Transverse colon (tissue), 4 donors: ENCODE data around the gene MRPS14. TPM values are rescaled to one million over a fixed set of nuclear protein-coding genes. Genes with fewer than 3 reads are reported as not detected.

ENCODE experiments used
- DNase-seq: peaks from one replicate; pipeline ENCODE4 v3.0.0-alpha.2; 2019
- H3K27ac ChIP-seq, 4 donors: fragments of 200-600 bp; sonication (generic); 2 replicates each; pipeline ENCODE4 v1.5.1; 2016 to 2018; ENCODE audit warnings: inconsistent platforms in 4 of 4
- H3K27me3 ChIP-seq: fragments of 200-600 bp; sonication (generic); 2 replicates; pipeline ENCODE4 v1.5.1; 2017; ENCODE audit warnings: inconsistent platforms
- H3K36me3 ChIP-seq, 4 donors: fragments of 200-600 bp; sonication (generic); 2 replicates each; pipeline ENCODE4 v1.5.1; 2017 to 2019; ENCODE audit warnings: inconsistent platforms in 4 of 4
- H3K4me1 ChIP-seq, 4 donors: fragments of 200-600 bp; sonication (generic); 2 replicates each; pipeline ENCODE4 v1.5.1; 2017 to 2020; ENCODE audit warnings: inconsistent platforms in 4 of 4
- H3K4me3 ChIP-seq, 4 donors: fragments of 200-600 bp; sonication (generic); 1 replicate in 1 of 4; 2 replicates in 3 of 4; pipeline versions ENCODE4 v1.5.1 to v1.6.1; 2017 to 2019; ENCODE audit warnings: inconsistent platforms in 4 of 4
- H3K9me3 ChIP-seq, 2 donors: fragments of 200-600 bp; sonication (generic); 2 replicates each; pipeline ENCODE4 v1.5.1; 2017 to 2019; ENCODE audit warnings: inconsistent platforms in 2 of 2
- EP300 ChIP-seq: sonication (generic); formaldehyde crosslinking; IDR thresholded peaks from one replicate; pipeline ENCODE4 v1.6.1; 2017; ENCODE audit warnings: antibody characterized with exemption, low read depth
- POLR2A ChIP-seq: fragments of 450-650 bp; IDR thresholded peaks from one replicate; pipeline ENCODE4 v1.6.1; 2016; ENCODE audit warnings: antibody characterized with exemption, mild to moderate bottlenecking, moderate library complexity
- POLR2AphosphoS5 ChIP-seq, 3 donors: sonication (generic); formaldehyde crosslinking; IDR thresholded peaks; one replicate each; pipeline ENCODE4 v1.6.1; 2016; ENCODE audit warnings: antibody characterized with exemption in 3 of 3
- WGBS, 2 donors: methylation state at CpG; one replicate each; pipeline ENCODE4 v1.1.5; 2018; ENCODE audit warnings: low coverage in 1 of 2; 5-methylcytosine and 5-hydroxymethylcytosine counted together
- in situ Hi-C, 4 donors: fragments of 200-750 bp; cut with MboI; loops; one replicate each; pipeline versions ENCODE4 v1.15.0 to v1.15.1; 2017; ENCODE audit warnings: low sequenced_read_pairs in 3 of 4, low pct_ligation_motif_present in 1 of 4, low pct_unique_long_range_greater_than_20kb in 1 of 4
- intact Hi-C: fragments of 100-400 bp; cut with DNase I; formaldehyde crosslinking; loops from one replicate; pipeline ENCODE4 v1.15.1; 2023; ENCODE audit warnings: low total_unique reads
- total RNA-seq, 4 donors: library from RNA; depleted of rRNA; stranded (reverse); fragments of >200 nt; gene quantifications; one replicate each; pipeline ENCODE4 v1.1.0, GENCODE V29; 2016
- TF ChIP-seq, protein P1 (sequence below), 5 experiments: fragments of 200-600 bp in 3 of 5; fragments of 450-650 bp in 2 of 5; sonication (generic) in 3 of 5; IDR thresholded peaks; 1 replicate in 2 of 5; 2 replicates in 3 of 5; pipeline ENCODE4 v1.5.1; 2016 to 2017; ENCODE audit warnings: antibody characterized with exemption in 5 of 5, inconsistent platforms in 3 of 5, mild to moderate bottlenecking in 2 of 5, moderate library complexity in 1 of 5

Gene MRPS14
- total RNA-seq, 4 donors from 2014 or later: 3.2 to 21.0 (median 13.0) TPM

DNA sequence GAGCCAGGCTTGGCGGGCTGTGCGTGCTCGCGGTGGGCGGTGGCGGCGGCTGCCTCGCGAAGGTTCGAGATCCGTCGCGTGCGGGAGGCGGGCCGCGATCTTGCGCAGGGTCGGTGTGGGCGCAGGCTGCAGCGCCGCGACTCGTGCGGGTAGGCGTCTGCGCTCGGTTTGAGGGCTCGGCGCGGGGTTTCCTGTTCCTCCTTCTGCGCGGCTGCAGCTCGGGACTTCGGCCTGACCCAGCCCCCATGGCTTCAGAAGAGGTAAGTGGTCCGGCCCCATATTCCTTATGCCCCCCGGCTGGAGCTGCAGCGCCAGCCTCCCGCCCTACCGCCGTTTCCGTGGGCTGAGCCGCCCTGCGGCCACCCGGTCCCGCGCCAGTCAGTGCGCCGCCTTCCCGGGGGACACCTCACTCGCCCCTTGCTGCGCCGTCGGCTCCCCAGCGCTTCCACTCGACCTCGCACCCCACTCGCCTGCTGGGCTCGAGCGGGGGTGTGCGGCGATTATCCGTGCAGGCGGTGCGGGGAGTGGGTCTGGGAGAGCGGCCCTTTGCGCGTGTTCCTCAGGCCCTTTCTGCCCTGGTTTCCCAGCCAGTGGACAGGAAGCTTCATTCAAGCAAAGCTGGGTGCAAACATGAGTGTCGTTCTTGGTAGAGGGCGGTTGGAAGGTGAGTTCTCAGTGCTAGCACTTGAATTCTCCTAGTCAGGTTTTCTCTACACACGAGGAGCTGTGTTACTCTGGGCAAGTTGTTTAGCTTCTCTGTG, 23.1 kb downstream of the MRPS14 start, which contains the start of gene CACYBP:
CACYBP (plus strand) TSS at position 12 of the 761 bp plus-strand sequence; CDS start at position 246, 234 bp downstream.
- WGBS, 2 donors: 0% methylated on average over 52 of the region's 71 CpGs; no CpG with 5 or more reads in 1 of the 2 donors
- Histone ChIP-seq H3K4me3 (peak within 1 kb of the TSS; percentile 43 to 86 (median 80)), H3K27me3 (no peaks in the 10 kb centered on the region), H3K4me1 (peaks cover 12 to 57% (median 23%) of the 10 kb centered on the region in 4 donors), H3K9me3 (no peaks in the 10 kb centered on the region), H3K36me3 (no peaks in the 10 kb centered on the region), H3K27ac (peak within 1 kb of the TSS; percentile 90 to 99 (median 98))
- in situ Hi-C loops: loop anchor here in 1 of 4 donors (25.0 kb wide), 1 partner anchor 738 kb away; no protein-coding TSS in a partner anchor
- intact Hi-C loops: no loop called here
- DNase-seq: no peak
- TF ChIP-seq POLR2AphosphoS5 (IDR thresholded peaks at IDR 0.05): peak; percentile 0 to 86 (median 5)
- TF ChIP-seq, protein P1, sequence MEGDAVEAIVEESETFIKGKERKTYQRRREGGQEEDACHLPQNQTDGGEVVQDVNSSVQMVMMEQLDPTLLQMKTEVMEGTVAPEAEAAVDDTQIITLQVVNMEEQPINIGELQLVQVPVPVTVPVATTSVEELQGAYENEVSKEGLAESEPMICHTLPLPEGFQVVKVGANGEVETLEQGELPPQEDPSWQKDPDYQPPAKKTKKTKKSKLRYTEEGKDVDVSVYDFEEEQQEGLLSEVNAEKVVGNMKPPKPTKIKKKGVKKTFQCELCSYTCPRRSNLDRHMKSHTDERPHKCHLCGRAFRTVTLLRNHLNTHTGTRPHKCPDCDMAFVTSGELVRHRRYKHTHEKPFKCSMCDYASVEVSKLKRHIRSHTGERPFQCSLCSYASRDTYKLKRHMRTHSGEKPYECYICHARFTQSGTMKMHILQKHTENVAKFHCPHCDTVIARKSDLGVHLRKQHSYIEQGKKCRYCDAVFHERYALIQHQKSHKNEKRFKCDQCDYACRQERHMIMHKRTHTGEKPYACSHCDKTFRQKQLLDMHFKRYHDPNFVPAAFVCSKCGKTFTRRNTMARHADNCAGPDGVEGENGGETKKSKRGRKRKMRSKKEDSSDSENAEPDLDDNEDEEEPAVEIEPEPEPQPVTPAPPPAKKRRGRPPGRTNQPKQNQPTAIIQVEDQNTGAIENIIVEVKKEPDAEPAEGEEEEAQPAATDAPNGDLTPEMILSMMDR (IDR thresholded peaks at IDR 0.05): peak in 1 of 5 experiments; percentile 3
- no peak for TF ChIP-seq EP300

DNA sequence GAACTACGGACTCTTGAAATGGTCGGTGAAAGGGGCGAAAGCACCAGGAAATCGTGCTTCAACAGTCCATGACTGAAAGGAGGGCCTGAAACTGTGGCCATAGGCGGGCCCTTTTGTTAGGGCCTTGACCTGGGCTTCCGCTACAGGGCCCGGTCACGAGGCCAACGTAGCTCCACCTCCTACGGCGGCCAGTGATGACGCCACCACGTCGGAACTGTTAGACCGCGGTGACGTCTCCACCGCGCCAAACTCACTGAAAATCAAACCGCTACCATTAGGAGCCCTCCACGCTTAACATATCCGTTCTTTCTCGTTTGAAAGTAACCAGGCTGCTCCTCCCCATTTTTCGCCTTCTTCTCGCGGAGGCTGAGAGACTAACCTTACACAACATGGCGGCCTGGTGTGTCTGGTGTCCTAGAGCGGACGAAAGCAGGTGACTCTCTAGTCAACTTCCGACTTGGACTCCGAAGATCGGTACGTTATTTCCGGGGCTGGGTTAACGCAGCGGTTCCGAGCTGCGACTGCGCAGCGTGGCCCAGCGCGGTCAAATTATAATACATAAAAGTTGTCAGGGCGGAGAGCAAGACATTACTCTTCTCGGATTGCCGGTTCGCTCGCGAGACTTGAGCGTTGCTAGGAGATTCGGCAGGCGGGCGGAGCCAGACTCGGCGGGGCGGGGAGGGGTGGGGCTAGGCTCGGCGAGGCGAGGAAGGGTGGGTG, 23.8 kb downstream of the MRPS14 start:
- intact Hi-C loops (no loop called here), in situ Hi-C loops (loop anchor here in 1 of 4 donors (25.0 kb wide), 1 partner anchor 737 kb away; no protein-coding TSS in a partner anchor)
- TF ChIP-seq POLR2A (peak; percentile 96), EP300 (no peak), POLR2AphosphoS5 (IDR thresholded peaks at IDR 0.05) (peak; percentile 89 to 93 (median 92))
- H3K4me3 ChIP-seq: peak overlapping the region; percentile 36 to 86 (median 80)
- no peaks in the 10 kb centered on the region for H3K27me3 ChIP-seq
- H3K9me3 ChIP-seq: no peaks in the 10 kb centered on the region
- H3K4me1 ChIP-seq: peaks cover 12 to 57% (median 23%) of the 10 kb centered on the region in 4 donors
- no peaks in the 10 kb centered on the region for H3K36me3 ChIP-seq
- peak overlapping the region; percentile 90 to 99 (median 98) for H3K27ac ChIP-seq
- 1% methylated on average over 58 of the region's 58 CpGs; no CpG with 5 or more reads in 1 of the 2 donors for WGBS, 2 donors
- DNase-seq: peak; percentile 98

DNA sequence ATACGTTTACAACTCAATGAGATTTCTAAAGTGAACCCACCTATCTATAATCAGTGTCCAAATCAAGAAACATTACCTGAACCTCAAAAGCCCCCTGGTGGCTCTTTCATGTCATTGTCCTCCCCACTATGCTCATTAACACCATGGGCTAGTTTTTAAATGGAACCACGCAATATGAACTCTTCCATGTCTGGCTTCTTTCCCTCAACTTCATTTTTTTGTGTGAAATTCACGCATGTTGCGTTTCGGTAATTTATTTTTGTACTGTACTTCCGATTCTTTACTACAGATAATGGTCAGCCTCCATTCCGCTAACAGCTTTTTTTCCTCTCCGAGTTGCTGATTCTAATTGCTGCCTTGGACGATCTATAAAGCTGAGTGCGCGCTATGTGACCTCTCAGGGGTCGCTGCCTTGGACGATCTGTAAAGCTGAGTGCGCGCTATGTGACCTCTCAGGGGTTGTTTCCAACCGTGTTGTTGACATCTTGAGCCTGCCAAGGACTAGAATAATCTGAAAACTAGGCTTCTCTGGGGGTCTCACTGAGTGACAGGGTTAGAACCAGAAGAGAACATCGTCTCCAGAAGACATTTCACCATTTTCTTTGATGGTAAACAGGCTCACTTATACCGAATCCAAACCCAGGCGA, 24.5 kb downstream of the MRPS14 start:
- TF ChIP-seq, protein P1 (IDR thresholded peaks at IDR 0.05): peak; percentile 77 to 91 (median 84)
- no peak for TF ChIP-seq EP300
- no peak for TF ChIP-seq POLR2AphosphoS5 (IDR thresholded peaks at IDR 0.05)
- no peak for TF ChIP-seq POLR2A
- peak; percentile 40 for DNase-seq
- Histone ChIP-seq H3K4me3 (peak overlapping the region; percentile 36 to 86 (median 64)), H3K9me3 (no peaks in the 10 kb centered on the region), H3K4me1 (peaks cover 12 to 54% (median 23%) of the 10 kb centered on the region in 4 donors), H3K27ac (peak overlapping the region; percentile 90 to 99 (median 98)), H3K27me3 (no peaks in the 10 kb centered on the region), H3K36me3 (no peaks in the 10 kb centered on the region)
- 30 to 31% methylated on average over 7 to 19 of the region's 19 CpGs for WGBS, 2 donors
- in situ Hi-C loops (loop anchor here in 1 of 4 donors (25.0 kb wide), 1 partner anchor 736 kb away; no protein-coding TSS in a partner anchor), intact Hi-C loops (no loop called here)

DNA sequence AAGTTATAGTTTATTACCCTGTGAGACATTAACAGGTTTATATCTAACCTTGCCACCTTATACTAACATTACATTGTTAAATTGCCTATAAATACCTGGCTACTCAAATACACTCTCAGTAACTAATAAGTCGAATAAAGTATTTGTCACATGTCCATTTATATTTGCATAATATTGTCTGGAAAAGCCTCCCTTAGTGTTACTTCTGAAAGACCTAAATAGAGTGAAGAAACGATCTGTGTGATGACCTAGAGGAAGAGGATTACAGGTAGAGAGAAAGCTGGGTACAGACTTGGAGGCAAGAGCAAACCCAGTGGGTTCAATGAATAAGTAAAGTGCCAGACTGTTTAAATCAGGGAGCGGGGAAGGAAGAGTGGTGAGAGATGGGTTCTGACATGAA, 26.2 kb downstream of the MRPS14 start:
- Histone ChIP-seq H3K36me3 (no peaks in the 10 kb centered on the region), H3K27ac (no peak overlapping the region), H3K4me1 (peaks cover 0 to 38% (median 17%) of the 10 kb centered on the region in 4 donors), H3K9me3 (no peaks in the 10 kb centered on the region), H3K4me3 (no peak overlapping the region), H3K27me3 (no peaks in the 10 kb centered on the region)
- no peak for DNase-seq
- 71 to 87% methylated on average over 3 of the region's 3 CpGs for WGBS, 2 donors
- in situ Hi-C loops: loop anchor here in 1 of 4 donors (25.0 kb wide), 1 partner anchor 735 kb away; no protein-coding TSS in a partner anchor
- intact Hi-C loops: no loop called here
- TF ChIP-seq, protein P1 (IDR thresholded peaks at IDR 0.05): no peak
- TF ChIP-seq POLR2AphosphoS5 (IDR thresholded peaks at IDR 0.05) (no peak), EP300 (no peak), POLR2A (no peak)
